ENCODE data around the gene SSR1. TPM values are rescaled to one million over a fixed set of nuclear protein-coding genes. Genes with fewer than 3 reads are reported as not detected.
"Not testable (repeated sequence)": the region's sequence is repeated elsewhere in the genome, so short reads cannot be mapped to it uniquely, and the experiment has no call there.

The SSR1 gene
- total and polyA plus RNA-seq, 2 donors (not counting 1 experiment from before 2014, with no cell fraction given) = 65.6 to 237 TPM

DNA sequence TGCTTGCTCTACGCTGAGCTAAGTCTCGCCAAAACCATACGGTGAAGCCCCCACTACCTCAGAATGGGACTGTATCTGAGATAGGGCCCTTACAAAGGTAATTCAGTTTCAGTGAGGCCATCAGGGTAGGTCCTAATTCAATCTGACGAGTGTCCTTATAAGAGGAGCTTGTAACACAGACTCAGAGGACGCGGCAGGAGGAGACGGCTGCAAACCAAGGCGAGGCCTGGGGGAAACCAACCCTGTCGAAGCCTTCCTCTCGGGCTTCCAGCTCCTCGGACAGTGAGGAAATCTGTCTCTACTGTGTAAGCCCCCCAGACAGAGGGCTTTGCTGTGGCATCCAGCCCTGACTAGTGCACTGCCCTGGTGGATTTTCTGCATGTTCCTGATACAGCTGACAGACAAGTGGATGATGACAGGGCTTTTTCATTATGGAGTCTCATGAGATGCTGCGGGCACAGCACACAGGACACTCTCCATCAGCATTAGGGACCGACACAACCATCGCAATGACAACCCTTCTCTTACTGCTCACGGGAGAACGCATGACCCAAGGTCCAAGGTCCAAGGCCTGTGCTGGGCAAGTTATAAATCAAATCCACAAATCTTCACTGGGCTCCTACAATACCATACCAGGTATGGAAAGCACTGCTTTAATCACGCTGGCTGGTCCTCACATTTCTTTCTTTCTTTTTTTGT, 48.2 kb downstream of the SSR1 start:
- TF ChIP-seq, protein P1, sequence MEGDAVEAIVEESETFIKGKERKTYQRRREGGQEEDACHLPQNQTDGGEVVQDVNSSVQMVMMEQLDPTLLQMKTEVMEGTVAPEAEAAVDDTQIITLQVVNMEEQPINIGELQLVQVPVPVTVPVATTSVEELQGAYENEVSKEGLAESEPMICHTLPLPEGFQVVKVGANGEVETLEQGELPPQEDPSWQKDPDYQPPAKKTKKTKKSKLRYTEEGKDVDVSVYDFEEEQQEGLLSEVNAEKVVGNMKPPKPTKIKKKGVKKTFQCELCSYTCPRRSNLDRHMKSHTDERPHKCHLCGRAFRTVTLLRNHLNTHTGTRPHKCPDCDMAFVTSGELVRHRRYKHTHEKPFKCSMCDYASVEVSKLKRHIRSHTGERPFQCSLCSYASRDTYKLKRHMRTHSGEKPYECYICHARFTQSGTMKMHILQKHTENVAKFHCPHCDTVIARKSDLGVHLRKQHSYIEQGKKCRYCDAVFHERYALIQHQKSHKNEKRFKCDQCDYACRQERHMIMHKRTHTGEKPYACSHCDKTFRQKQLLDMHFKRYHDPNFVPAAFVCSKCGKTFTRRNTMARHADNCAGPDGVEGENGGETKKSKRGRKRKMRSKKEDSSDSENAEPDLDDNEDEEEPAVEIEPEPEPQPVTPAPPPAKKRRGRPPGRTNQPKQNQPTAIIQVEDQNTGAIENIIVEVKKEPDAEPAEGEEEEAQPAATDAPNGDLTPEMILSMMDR (conservative IDR thresholded peaks at IDR 0.05 in 1 of 2, IDR thresholded peaks at IDR 0.05 in 1 of 2; ENCODE audit: low read depth in 1 of 2, low read length in 2 of 2) = no peak
- TF ChIP-seq EZH2 (IDR thresholded peaks at IDR 0.05; ENCODE audit: low read length, missing control alignments) = no peak
- Histone ChIP-seq H2AFZ (ENCODE audit: low read length) (no peak overlapping the region), H3K27ac (ENCODE audit: insufficient read depth, low read length) (no peak overlapping the region), H3K36me3 (ENCODE audit: control insufficient read depth, insufficient read depth, low read length) (no peaks in the 10 kb centered on the region), H4K20me1 (ENCODE audit: control insufficient read depth, extremely low read depth, insufficient read depth, low read length) (no peaks in the 10 kb centered on the region), H3K9me3 (ENCODE audit: control insufficient read depth, insufficient read depth, low read depth, low read length) (no peaks in the 10 kb centered on the region), H3K4me2 (ENCODE audit: extremely low read depth, insufficient read depth, low read length) (no peak overlapping the region), H3K27me3 (ENCODE audit: control insufficient read depth, insufficient read depth, low read length) (no peaks in the 10 kb centered on the region), H3K79me2 (ENCODE audit: control insufficient read depth, insufficient read depth, low read length) (no peaks in the 10 kb centered on the region), H3K9ac (ENCODE audit: insufficient read depth, low read length) (no peak overlapping the region), H3K4me3 (replicated peaks in 1 of 4; ENCODE audit: control extremely low read depth in 1 of 4, insufficient read depth in 1 of 4, low read depth in 3 of 4, low read length in 4 of 4) (no peak overlapping the region), H3K4me1 (ENCODE audit: control insufficient read depth, extremely low read depth, insufficient read depth, low read length) (peaks cover 9% of the 10 kb centered on the region)
- DNase-seq (ENCODE audit: low read depth in 2 of 2) = no peak

GRCh38 chr6:7264041-7264440, 49.0 kb downstream of the SSR1 start:
- peaks cover 9% of the 10 kb centered on the region for H3K4me1 ChIP-seq (ENCODE audit: control insufficient read depth, extremely low read depth, insufficient read depth, low read length)
- H3K27me3 ChIP-seq (ENCODE audit: control insufficient read depth, insufficient read depth, low read length) = no peaks in the 10 kb centered on the region
- TF ChIP-seq EZH2 (IDR thresholded peaks at IDR 0.05; ENCODE audit: low read length, missing control alignments) = no peak
- TF ChIP-seq, protein P1 (conservative IDR thresholded peaks at IDR 0.05 in 1 of 2, IDR thresholded peaks at IDR 0.05 in 1 of 2; ENCODE audit: low read depth in 1 of 2, low read length in 2 of 2) = no peak
- H3K27ac ChIP-seq (ENCODE audit: insufficient read depth, low read length) = no peak overlapping the region
- H3K79me2 ChIP-seq (ENCODE audit: control insufficient read depth, insufficient read depth, low read length) = no peaks in the 10 kb centered on the region
- DNase-seq (ENCODE audit: low read depth in 2 of 2) = no peak
- H4K20me1 ChIP-seq (ENCODE audit: control insufficient read depth, extremely low read depth, insufficient read depth, low read length) = no peaks in the 10 kb centered on the region
- no peak overlapping the region for H3K9ac ChIP-seq (ENCODE audit: insufficient read depth, low read length)
- no peak overlapping the region for H3K4me2 ChIP-seq (ENCODE audit: extremely low read depth, insufficient read depth, low read length)
- no peaks in the 10 kb centered on the region for H3K36me3 ChIP-seq (ENCODE audit: control insufficient read depth, insufficient read depth, low read length)
- H3K4me3 ChIP-seq (replicated peaks in 1 of 4; ENCODE audit: control extremely low read depth in 1 of 4, insufficient read depth in 1 of 4, low read depth in 3 of 4, low read length in 4 of 4) = no peak overlapping the region
- H2AFZ ChIP-seq (ENCODE audit: low read length) = no peak overlapping the region
- H3K9me3 ChIP-seq (ENCODE audit: control insufficient read depth, insufficient read depth, low read depth, low read length) = no peaks in the 10 kb centered on the region

DNA sequence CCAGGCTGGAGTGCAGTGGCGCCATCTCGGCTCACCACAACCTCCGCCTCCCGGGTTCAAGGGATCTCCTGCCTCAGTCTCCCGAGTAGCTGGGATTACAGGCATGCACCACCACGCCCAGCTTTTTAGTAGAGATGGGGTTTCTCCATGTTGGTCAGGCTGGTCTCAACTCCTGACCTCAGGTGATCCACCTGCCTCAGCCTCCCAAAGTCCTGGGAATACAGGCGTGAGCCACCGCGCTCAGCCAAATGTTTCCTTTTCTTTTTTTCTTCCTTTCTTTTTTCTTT, 49.5 kb downstream of the SSR1 start:
- H3K9me3 ChIP-seq (ENCODE audit: control insufficient read depth, insufficient read depth, low read depth, low read length); H3K79me2 ChIP-seq (ENCODE audit: control insufficient read depth, insufficient read depth, low read length); H3K9ac ChIP-seq (ENCODE audit: insufficient read depth, low read length); H3K4me2 ChIP-seq (ENCODE audit: extremely low read depth, insufficient read depth, low read length); H3K36me3 ChIP-seq (ENCODE audit: control insufficient read depth, insufficient read depth, low read length); H3K27ac ChIP-seq (ENCODE audit: insufficient read depth, low read length); H2AFZ ChIP-seq (ENCODE audit: low read length); H3K4me1 ChIP-seq (ENCODE audit: control insufficient read depth, extremely low read depth, insufficient read depth, low read length); H4K20me1 ChIP-seq (ENCODE audit: control insufficient read depth, extremely low read depth, insufficient read depth, low read length); DNase-seq (ENCODE audit: low read depth in 2 of 2); H3K4me3 ChIP-seq (replicated peaks in 1 of 4; ENCODE audit: control extremely low read depth in 1 of 4, insufficient read depth in 1 of 4, low read depth in 3 of 4, low read length in 4 of 4); H3K27me3 ChIP-seq (ENCODE audit: control insufficient read depth, insufficient read depth, low read length): not testable (repeated sequence)
